Measurements from ENCODE around the gene ANKS1A. TPM values are rescaled to one million over a fixed set of nuclear protein-coding genes. Genes with fewer than 3 reads are reported as not detected.
"Not testable (repeated sequence)": the region's sequence is repeated elsewhere in the genome, so short reads cannot be mapped to it uniquely, and the experiment has no call there.

ANKS1A gene
- total RNA-seq, 2 experiments from 2014 or later: 7.2 to 7.7 TPM

- Mint-ChIP-seq H3K4me3 (no peak overlapping the region), H3K27me3 (no peaks in the 10 kb centered on the region), H3K36me3 (peaks cover 3% of the 10 kb centered on the region), H3K27ac (no peak overlapping the region), H3K9me3 (no peaks in the 10 kb centered on the region), H3K4me1 (ENCODE audit: low read depth) (no peaks in the 10 kb centered on the region)
- ChIA-PET CTCF (interaction anchor here (0.5 to 2.7 kb wide), 3 partner anchors 10 to 932 kb away, joined by 3 to 12 read pairs (median 3); no protein-coding TSS in a partner anchor), POLR2A (no interaction called here)
- intact Hi-C loops (cut with micrococcal nuclease): no loop called here
- no peak for DNase-seq
These were observed 204.7 kb downstream of the ANKS1A start for GRCh38 chr6:35093783-35094182.

- intact Hi-C loops (cut with micrococcal nuclease): no loop called here
- H3K4me1 Mint-ChIP-seq (ENCODE audit: low read depth): no peaks in the 10 kb centered on the region
- POLR2A ChIA-PET: no interaction called here
These were observed 205.1 kb downstream of the ANKS1A start for GRCh38 chr6:35094183-35094582.

GRCh38 chr6:35096129-35096862 is 207.2 kb downstream of the ANKS1A start:
- ChIA-PET POLR2A (no interaction called here), CTCF (interaction anchor here (1.1 kb wide), 1 partner anchor 44 kb away, joined by 3 read pairs; no protein-coding TSS in a partner anchor)
- H3K36me3 Mint-ChIP-seq: no peaks in the 10 kb centered on the region
- no peaks in the 10 kb centered on the region for H3K27me3 Mint-ChIP-seq
- no peak overlapping the region for H3K4me3 Mint-ChIP-seq
- H3K4me1 Mint-ChIP-seq (ENCODE audit: low read depth): no peaks in the 10 kb centered on the region
- H3K9me3 Mint-ChIP-seq: no peaks in the 10 kb centered on the region
- intact Hi-C loops (cut with micrococcal nuclease): no loop called here
- no peak for DNase-seq
- H3K27ac Mint-ChIP-seq: no peak overlapping the region

More at GRCh38 chr6:35094183-35094582, 205.1 kb downstream of the ANKS1A start:
- no peak for DNase-seq
- CTCF ChIA-PET: interaction anchor here (2.7 kb wide), 1 partner anchor 111 kb away, joined by 12 read pairs; no protein-coding TSS in a partner anchor
- H3K27ac Mint-ChIP-seq: no peak overlapping the region
- peaks cover 3% of the 10 kb centered on the region for H3K36me3 Mint-ChIP-seq
- H3K27me3 Mint-ChIP-seq: no peaks in the 10 kb centered on the region
- H3K9me3 Mint-ChIP-seq: no peaks in the 10 kb centered on the region
- no peak overlapping the region for H3K4me3 Mint-ChIP-seq

GRCh38 chr6:35099116-35099515 is 210.1 kb downstream of the ANKS1A start:
- intact Hi-C loops (cut with micrococcal nuclease): no loop called here
- H3K4me3 Mint-ChIP-seq: no peak overlapping the region
- no peak overlapping the region for H3K27ac Mint-ChIP-seq
- no peaks in the 10 kb centered on the region for H3K9me3 Mint-ChIP-seq
- ChIA-PET CTCF (no interaction called here), POLR2A (no interaction called here)
- H3K36me3 Mint-ChIP-seq: no peaks in the 10 kb centered on the region
- no peak for DNase-seq
- no peaks in the 10 kb centered on the region for H3K27me3 Mint-ChIP-seq
- H3K4me1 Mint-ChIP-seq (ENCODE audit: low read depth): no peaks in the 10 kb centered on the region

GRCh38 chr6:35105078-35105477 is 216.0 kb downstream of the ANKS1A start:
- Mint-ChIP-seq H3K9me3 (peaks cover 6% of the 10 kb centered on the region), H3K36me3 (no peaks in the 10 kb centered on the region), H3K4me3 (no peak overlapping the region), H3K27ac (no peak overlapping the region), H3K27me3 (peaks cover 3% of the 10 kb centered on the region), H3K4me1 (ENCODE audit: low read depth) (no peaks in the 10 kb centered on the region)
- intact Hi-C loops (cut with micrococcal nuclease): no loop called here
- DNase-seq: no peak
- POLR2A ChIA-PET: no interaction called here
- CTCF ChIA-PET: interaction anchor here (1.1 kb wide), 2 partner anchors 34 to 100 kb away, joined by 3 to 4 read pairs; no protein-coding TSS in a partner anchor

GRCh38 chr6:35106061-35106460 is 217.0 kb downstream of the ANKS1A start:
- intact Hi-C loops (cut with micrococcal nuclease); H3K4me3 Mint-ChIP-seq; H3K36me3 Mint-ChIP-seq; H3K9me3 Mint-ChIP-seq; H3K27ac Mint-ChIP-seq; H3K27me3 Mint-ChIP-seq; H3K4me1 Mint-ChIP-seq (ENCODE audit: low read depth); DNase-seq; POLR2A ChIA-PET: not testable (repeated sequence)
- CTCF ChIA-PET: interaction anchor here (1.1 kb wide), 2 partner anchors 33 to 99 kb away, joined by 3 to 4 read pairs; no protein-coding TSS in a partner anchor

- CTCF ChIA-PET: interaction anchor here (0.9 to 1.3 kb wide), 3 partner anchors 32 to 98 kb away, joined by 3 to 6 read pairs (median 4); no protein-coding TSS in a partner anchor
- H3K27ac Mint-ChIP-seq: peak overlapping the region; percentile 67
- H3K27me3 Mint-ChIP-seq; H3K4me1 Mint-ChIP-seq (ENCODE audit: low read depth); H3K9me3 Mint-ChIP-seq; intact Hi-C loops (cut with micrococcal nuclease); H3K36me3 Mint-ChIP-seq; POLR2A ChIA-PET: not testable (repeated sequence)
- peak overlapping the region; percentile 14 for H3K4me3 Mint-ChIP-seq
- peak; percentile 60 for DNase-seq
These were observed 218.2 kb downstream of the ANKS1A start for GRCh38 chr6:35107208-35107607.

GRCh38 chr6:35107761-35108160 is 218.7 kb downstream of the ANKS1A start:
- H3K27me3 Mint-ChIP-seq; H3K27ac Mint-ChIP-seq; H3K36me3 Mint-ChIP-seq; POLR2A ChIA-PET; H3K9me3 Mint-ChIP-seq; intact Hi-C loops (cut with micrococcal nuclease); H3K4me1 Mint-ChIP-seq (ENCODE audit: low read depth); H3K4me3 Mint-ChIP-seq; DNase-seq: not testable (repeated sequence)
- CTCF ChIA-PET: interaction anchor here (1.3 kb wide), 1 partner anchor 32 kb away, joined by 6 read pairs; no protein-coding TSS in a partner anchor

GRCh38 chr6:35108309-35108885 is 219.3 kb downstream of the ANKS1A start:
- Mint-ChIP-seq H3K27ac (no peak overlapping the region), H3K27me3 (peaks cover 3% of the 10 kb centered on the region), H3K9me3 (peaks cover 6% of the 10 kb centered on the region), H3K4me1 (ENCODE audit: low read depth) (no peaks in the 10 kb centered on the region), H3K4me3 (no peak overlapping the region), H3K36me3 (no peaks in the 10 kb centered on the region)
- intact Hi-C loops (cut with micrococcal nuclease): no loop called here
- POLR2A ChIA-PET: no interaction called here
- no peak for DNase-seq
- CTCF ChIA-PET: no interaction called here

- peaks cover 2% of the 10 kb centered on the region for H3K36me3 Mint-ChIP-seq
- peaks cover 4% of the 10 kb centered on the region for H3K27me3 Mint-ChIP-seq
- DNase-seq: no peak
- intact Hi-C loops (cut with micrococcal nuclease): no loop called here
- no peaks in the 10 kb centered on the region for H3K4me1 Mint-ChIP-seq (ENCODE audit: low read depth)
- H3K9me3 Mint-ChIP-seq: peaks cover 5% of the 10 kb centered on the region
- no peak overlapping the region for H3K27ac Mint-ChIP-seq
- CTCF ChIA-PET: no interaction called here
- H3K4me3 Mint-ChIP-seq: no peak overlapping the region
- POLR2A ChIA-PET: no interaction called here
These were observed 231.7 kb downstream of the ANKS1A start for GRCh38 chr6:35120746-35121145.

GRCh38 chr6:35124356-35124755 is 235.3 kb downstream of the ANKS1A start:
- Mint-ChIP-seq H3K27ac (no peak overlapping the region), H3K36me3 (peaks cover 2% of the 10 kb centered on the region), H3K4me3 (no peak overlapping the region), H3K27me3 (peaks cover 5% of the 10 kb centered on the region), H3K4me1 (ENCODE audit: low read depth) (no peaks in the 10 kb centered on the region), H3K9me3 (peaks cover 5% of the 10 kb centered on the region)
- ChIA-PET POLR2A (no interaction called here), CTCF (no interaction called here)
- DNase-seq: no peak
- intact Hi-C loops (cut with micrococcal nuclease): no loop called here

GRCh38 chr6:35128042-35128441 is 239.0 kb downstream of the ANKS1A start:
- POLR2A ChIA-PET: interaction anchor here (0.8 kb wide), 1 partner anchor 668 kb away, joined by 3 read pairs; no protein-coding TSS in a partner anchor
- no peak for DNase-seq
- H3K4me1 Mint-ChIP-seq (ENCODE audit: low read depth): no peaks in the 10 kb centered on the region
- no peak overlapping the region for H3K27ac Mint-ChIP-seq
- H3K4me3 Mint-ChIP-seq: no peak overlapping the region
- peaks cover 1% of the 10 kb centered on the region for H3K36me3 Mint-ChIP-seq
- H3K27me3 Mint-ChIP-seq: peaks cover 7% of the 10 kb centered on the region
- intact Hi-C loops (cut with micrococcal nuclease): no loop called here
- CTCF ChIA-PET: interaction anchor here (3.1 kb wide), 1 partner anchor 12 kb away, joined by 18 read pairs; no protein-coding TSS in a partner anchor
- peaks cover 1% of the 10 kb centered on the region for H3K9me3 Mint-ChIP-seq

Data from activated CD4-positive, alpha-beta memory T cell treated with anti-CD3 and anti-CD28 coated beads for 36 hours (primary cell).